WTC11 (cell line): ENCODE measurements around the gene CPB2. TPM values are rescaled to one million over a fixed set of nuclear protein-coding genes. Genes with fewer than 3 reads are reported as not detected.

Experiments
- ATAC-seq: fragments of 200-7000 bp; cut with Tn5 transposase; 2 replicates; pipeline ENCODE4 v1.10.0; 2021; ENCODE audit warnings: mild to moderate bottlenecking, moderate library complexity
- CTCF ChIA-PET: fragments of 300-600 bp; sonication (Branson Sonifier 250); formaldehyde crosslinking; loops from one replicate; lab custom pipeline; 2021; ENCODE audit warnings: antibody characterized with exemption; lab: Charles Lee
- POLR2A ChIA-PET: fragments of 350-600 bp; sonication (Branson Sonifier 250); formaldehyde crosslinking; loops from one replicate; lab custom pipeline; 2021; ENCODE audit warnings: antibody characterized with exemption; lab: Charles Lee
- DNase-seq: peaks from one replicate; pipeline ENCODE4 v3.0.0; 2021; ENCODE audit warnings: low spot score
- H3K27ac Mint-ChIP-seq: 2 replicates; pipeline ENCODE4 v1.8.0; 2021; ENCODE audit warnings: mixed read lengths
- H3K27me3 Mint-ChIP-seq: 2 replicates; pipeline ENCODE4 v1.8.0; 2021; ENCODE audit warnings: low read depth, mild to moderate bottlenecking, moderate library complexity, mixed read lengths
- H3K36me3 Mint-ChIP-seq: 2 replicates; pipeline ENCODE4 v1.8.0; 2021; ENCODE audit warnings: mixed read lengths
- H3K4me1 Mint-ChIP-seq: 2 replicates; pipeline ENCODE4 v1.8.0; 2022; ENCODE audit warnings: mixed read lengths
- H3K4me3 Mint-ChIP-seq: 2 replicates; pipeline ENCODE4 v1.8.0; 2021; ENCODE audit warnings: mild to moderate bottlenecking, moderate library complexity, mixed read lengths
- H3K9me3 Mint-ChIP-seq: 2 replicates; pipeline ENCODE4 v1.8.0; 2021; ENCODE audit warnings: mixed read lengths
- ZNF416 ChIP-seq: fragments of 250-450 bp; sonication (Bioruptor Pico); IDR thresholded peaks from 2 replicates; pipeline ENCODE4 v1.9.0; 2021; ENCODE audit warnings: mild to moderate bottlenecking, inconsistent platforms
- total RNA-seq: library from RNA; stranded (reverse); gene quantifications from 3 replicates; pipeline ENCODE4 v1.2.3, GENCODE V29; 2021

Gene CPB2
- total RNA-seq, 1 experiment from 2014 or later: 0.33 TPM

- CTCF ChIA-PET: no interaction called here
- no peaks in the 10 kb centered on the region for H3K4me1 Mint-ChIP-seq
- no peak for ATAC-seq
- H3K9me3 Mint-ChIP-seq: no peaks in the 10 kb centered on the region
- H3K27ac Mint-ChIP-seq: no peak overlapping the region
- no peak for TF ChIP-seq ZNF416 (CRISPR knock-in tag)
- TF ChIP-seq, all 79 proteins: peak for 0
- DNase-seq: no peak
- Mint-ChIP-seq H3K27me3 (no peaks in the 10 kb centered on the region), H3K4me3 (no peak overlapping the region), H3K36me3 (peaks cover 55% of the 10 kb centered on the region)
- POLR2A ChIA-PET: no interaction called here
Observed at GRCh38 chr13:46004491-46004890, 100.3 kb downstream of the CPB2 start.

Other genes starting within 250 kb of the CPB2 start
- 49.7 to 56.9 TPM (median 54.2 TPM) in 3 replicates for gene ZC3H13, start 52.3 kb downstream of the CPB2 start, total RNA-seq
- gene LCP1, start 77.1 kb upstream of the CPB2 start, total RNA-seq: 2.7 to 3.7 TPM (median 3.2 TPM) in 3 replicates
- gene LRRC63, start 106.9 kb upstream of the CPB2 start, total RNA-seq: 0.11 TPM in 1 of 3 replicates, not detected in the others